HepG2 (cell line): Measurements from ENCODE around the gene PRELID1. TPM values are rescaled to one million over a fixed set of nuclear protein-coding genes. Genes with fewer than 3 reads are reported as not detected.

Source experiments
- ATAC-seq: fragments of 200-7000 bp; cut with Tn5 transposase; 3 replicates; pipeline ENCODE4 v1.9.1; 2020; ENCODE audit warnings: mild to moderate bottlenecking, moderate library complexity
- BruUV-seq: library from RNA; stranded (reverse); fragments of 400-500 nt; replicated peaks from 2 replicates; lab custom pipeline; 2021; lab: Mats Ljungman, UMichigan
- CTCF ChIA-PET: fragments of 300-600 bp; formaldehyde crosslinking; extraction: SDS; loops from one replicate; lab custom pipeline; 2021; ENCODE audit warnings: low total read pairs, inconsistent platforms, low intra/inter-chr PET ratio; lab: Yijun Ruan, JAX
- POLR2A ChIA-PET: fragments of 350-600 bp; sonication (Branson Sonifier 250); formaldehyde crosslinking; loops from one replicate; lab custom pipeline; 2020; ENCODE audit warnings: antibody characterized with exemption, inconsistent platforms; lab: Yijun Ruan, JAX
- DNase-seq: peaks from one replicate; pipeline ENCODE4 v3.0.0-alpha.2; 2015; ENCODE audit warnings: low spot score
- FAIRE-seq: peaks from 3 replicates; lab custom pipeline; 2011; peaks lifted over from hg19 to GRCh38; lab: Jason Lieb, UNC
- H2AFZ ChIP-seq: one replicate; pipeline ENCODE4 v1.6.1; 2011; ENCODE audit warnings: low read length, inconsistent platforms
- H3K27ac ChIP-seq: fragments of 300-600 bp; 3 replicates; pipeline ENCODE4 v1.8.0; 2011; ENCODE audit warnings: mixed run types, mild to moderate bottlenecking, mixed read lengths, low read length, inconsistent platforms; ENCODE audit not compliant: insufficient read depth; ENCODE audit errors: extremely low read length
- H3K27me3 ChIP-seq, 2 experiments: fragments of 200-600 bp in 1 of 2; 2 replicates in 1 of 2; 3 replicates in 1 of 2; pipeline versions ENCODE4 v1.6.0 to v1.8.0; 2011; ENCODE audit warnings: low read length in 2 of 2, mild to moderate bottlenecking in 2 of 2, moderate library complexity in 2 of 2, inconsistent platforms in 1 of 2; ENCODE audit not compliant: insufficient read depth in 2 of 2, control insufficient read depth in 1 of 2
- H3K36me3 ChIP-seq, 2 experiments: fragments of 200-600 bp in 1 of 2; replicated peaks in 1 of 2; 2 replicates in 1 of 2; 3 replicates in 1 of 2; pipeline versions ENCODE4 v1.5.1 to v1.8.0; 2011; ENCODE audit warnings: low read length in 2 of 2, inconsistent platforms in 1 of 2; ENCODE audit not compliant: insufficient read depth in 2 of 2, control insufficient read depth in 1 of 2
- H3K4me1 ChIP-seq: 2 replicates; pipeline ENCODE4 v1.5.1; 2012; ENCODE audit warnings: low read length, inconsistent platforms; ENCODE audit not compliant: insufficient read depth
- H3K4me2 ChIP-seq: 2 replicates; pipeline ENCODE4 v1.6.0; 2011; ENCODE audit warnings: low read depth, low read length, inconsistent platforms
- H3K4me3 ChIP-seq, 3 experiments: fragments of 200-600 bp in 1 of 3; sonication (generic), shearing (Covaris generic) in 1 of 3; replicated peaks in 1 of 3; 2 replicates each; pipeline ENCODE4 v1.5.1; 2011 to 2016; ENCODE audit warnings: low read length in 3 of 3, inconsistent platforms in 2 of 3, low read depth in 2 of 3, mild to moderate bottlenecking in 2 of 3, control low read depth in 1 of 3, mixed read lengths in 1 of 3; ENCODE audit not compliant: insufficient read depth in 1 of 3
- H3K79me2 ChIP-seq: one replicate; pipeline ENCODE4 v1.6.1; 2011; ENCODE audit warnings: low read length, inconsistent platforms; ENCODE audit not compliant: insufficient read depth
- H3K9ac ChIP-seq: 2 replicates; pipeline ENCODE4 v1.6.0; 2011; ENCODE audit warnings: mild to moderate bottlenecking, low read depth, low read length, inconsistent platforms; ENCODE audit not compliant: insufficient read depth
- H3K9me3 ChIP-seq: 2 replicates; pipeline ENCODE4 v1.5.1; 2012; ENCODE audit warnings: mild to moderate bottlenecking, low read length
- H4K20me1 ChIP-seq: 2 replicates; pipeline ENCODE4 v1.6.0; 2011; ENCODE audit warnings: inconsistent platforms, mild to moderate bottlenecking, low read length, moderate library complexity; ENCODE audit not compliant: insufficient read depth
- FLYWCH1 ChIP-seq: sonication (generic); formaldehyde crosslinking; IDR thresholded peaks from 2 replicates; pipeline ENCODE4 v1.8.1; 2023; ENCODE audit warnings: mild to moderate bottlenecking, missing genetic modification reagents
- ZNF274 ChIP-seq: sonication (generic); formaldehyde crosslinking; IDR thresholded peaks from 2 replicates; pipeline ENCODE4 v1.5.1; 2020; ENCODE audit warnings: mild to moderate bottlenecking, missing genetic modification reagents
- ZNF354B ChIP-seq: sonication (generic); formaldehyde crosslinking; IDR thresholded peaks from 2 replicates; pipeline ENCODE4 v1.8.0; 2022; ENCODE audit warnings: mild to moderate bottlenecking, missing genetic modification reagents
- ZNF382 ChIP-seq: sonication (generic); formaldehyde crosslinking; IDR thresholded peaks from 2 replicates; pipeline ENCODE4 v1.5.0; 2020; ENCODE audit warnings: missing genetic modification reagents, mild to moderate bottlenecking, borderline replicate concordance
- WGBS: methylation state at CpG from one replicate; pipeline ENCODE4 v1.1.6; 2017; ENCODE audit warnings: low lambda C conversion rate; 5-methylcytosine and 5-hydroxymethylcytosine counted together
- in situ Hi-C: cut with HindIII; loops from 2 replicates; pipeline ENCODE4 v1.10.0; 2017; ENCODE audit warnings: low pct_unique_long_range_greater_than_20kb; ENCODE audit not compliant: extremely low pct_ligation_motif_present
- intact Hi-C: fragments of 100-400 bp; cut with micrococcal nuclease; formaldehyde crosslinking; loops from one replicate; pipeline ENCODE4 v1.10.0; 2022; ENCODE audit not compliant: unreplicated experiment
- polyA plus RNA-seq, 8 experiments: library from polyadenylated mRNA; depleted of rRNA in 3 of 8; stranded (reverse) in 7 of 8; unstranded in 1 of 8; fragments of >200 nt; fragmentation: Illumina TruSeq in 4 of 8; extraction: Trizol in 4 of 8; gene quantifications; 2 replicates each; pipeline versions ENCODE4 v1.2.1 to v1.2.3, GENCODE V29; 2011 to 2016; ENCODE audit warnings: low read depth in 4 of 8, missing spikeins in 1 of 8, mixed read lengths in 1 of 8; ENCODE audit not compliant: insufficient read depth in 1 of 8
- total RNA-seq, 5 experiments: library from RNA; depleted of rRNA; stranded (reverse); fragments of >200 nt; fragmentation: Illumina TruSeq; extraction: Trizol; gene quantifications; 2 replicates each; pipeline ENCODE4 v1.2.3, GENCODE V29; 2016; ENCODE audit warnings: low read depth in 1 of 5
- TF ChIP-seq, protein P1 (sequence below): IDR thresholded peaks from 2 replicates; pipeline ENCODE4 v1.6.1; 2016; ENCODE audit warnings: mild to moderate bottlenecking
- TF ChIP-seq, protein P2 (sequence below): sonication (generic); formaldehyde crosslinking; IDR thresholded peaks from 2 replicates; pipeline ENCODE4 v1.5.0; 2020; ENCODE audit warnings: mild to moderate bottlenecking, missing genetic modification reagents, borderline replicate concordance
- TF ChIP-seq, protein P3 (sequence below): sonication (generic); formaldehyde crosslinking; IDR thresholded peaks from 2 replicates; pipeline ENCODE4 v1.8.1; 2023; ENCODE audit warnings: mild to moderate bottlenecking, moderate library complexity, missing genetic modification reagents

The PRELID1 gene
- total and polyA plus RNA-seq, 2 of the 13 experiments (the other 11 are each of a cell fraction or from before 2014, with no cell fraction given), result 250 to 271 TPM

DNA sequence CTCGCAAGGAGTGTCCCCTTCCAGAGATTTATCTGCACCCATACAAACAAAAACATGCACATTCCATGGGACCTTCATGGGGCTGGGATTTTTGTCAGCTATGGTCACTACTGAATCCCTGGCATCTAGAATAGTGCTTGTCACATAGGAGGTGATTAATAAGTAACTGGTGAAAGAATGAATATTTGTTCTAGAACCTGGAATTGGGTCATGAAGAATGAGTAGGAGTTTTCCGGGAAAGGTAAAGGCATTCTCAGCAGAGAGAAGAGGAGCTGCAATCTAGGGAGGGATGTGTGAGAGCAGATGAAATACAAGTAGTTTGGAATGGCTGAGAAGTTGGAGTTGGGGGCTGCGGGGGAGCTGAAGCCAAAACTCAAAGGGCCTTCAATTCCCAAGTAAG, 50.7 kb downstream of the PRELID1 start (continued):
- TF ChIP-seq, protein P1, sequence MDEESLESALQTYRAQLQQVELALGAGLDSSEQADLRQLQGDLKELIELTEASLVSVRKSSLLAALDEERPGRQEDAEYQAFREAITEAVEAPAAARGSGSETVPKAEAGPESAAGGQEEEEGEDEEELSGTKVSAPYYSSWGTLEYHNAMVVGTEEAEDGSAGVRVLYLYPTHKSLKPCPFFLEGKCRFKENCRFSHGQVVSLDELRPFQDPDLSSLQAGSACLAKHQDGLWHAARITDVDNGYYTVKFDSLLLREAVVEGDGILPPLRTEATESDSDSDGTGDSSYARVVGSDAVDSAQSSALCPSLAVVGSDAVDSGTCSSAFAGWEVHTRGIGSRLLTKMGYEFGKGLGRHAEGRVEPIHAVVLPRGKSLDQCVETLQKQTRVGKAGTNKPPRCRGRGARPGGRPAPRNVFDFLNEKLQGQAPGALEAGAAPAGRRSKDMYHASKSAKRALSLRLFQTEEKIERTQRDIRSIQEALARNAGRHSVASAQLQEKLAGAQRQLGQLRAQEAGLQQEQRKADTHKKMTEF, result peak; percentile 34; the same call in 1 of the 2 replicates
- TF ChIP-seq ZNF382 (CRISPR knock-in tag), result no peak
- TF ChIP-seq, all 625 proteins: peak for 39

DNA sequence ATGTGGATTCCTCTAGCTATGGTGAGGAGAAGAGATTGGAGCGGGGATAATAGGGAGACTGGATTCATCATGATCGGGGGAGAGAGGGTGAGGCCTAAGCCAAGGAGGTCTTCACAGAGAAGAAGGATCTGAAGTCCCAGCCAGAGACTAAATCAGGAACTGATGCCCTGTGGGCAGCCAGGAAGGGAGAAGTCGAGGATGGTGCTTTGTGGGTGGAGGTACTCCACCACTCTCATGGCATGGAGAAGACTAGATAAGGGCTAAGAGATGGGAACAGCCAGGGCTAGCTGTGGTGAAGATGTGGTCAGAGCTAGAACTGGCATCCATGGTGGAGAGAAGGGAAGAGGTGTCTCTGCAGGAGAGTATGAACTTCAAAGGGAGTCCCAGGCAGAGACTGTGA, 51.1 kb downstream of the PRELID1 start:
- H3K4me3 ChIP-seq, result peak overlapping the region in 2 of 3 experiments; percentile 8 to 33; a peak in 3 of 6 replicates
- H3K4me1 ChIP-seq, result peaks cover 88% of the 10 kb centered on the region
- POLR2A ChIA-PET, result interaction anchor here (0.6 to 6.8 kb wide), 17 partner anchors 9 to 268 kb away, joined by 3 to 84 read pairs (median 4); partner anchors contain the start of genes F12, FGFR4 and PDLIM7
- H2AFZ ChIP-seq, result no peak overlapping the region
- WGBS, result 59% methylated on average over 3 of the region's 3 CpGs
- H3K27ac ChIP-seq, result peak overlapping the region; percentile 60
- peak overlapping the region; percentile 75 for H3K4me2 ChIP-seq
- FAIRE-seq, result no peak
- no peak for DNase-seq
- H3K36me3 ChIP-seq, result no peaks in the 10 kb centered on the region; a peak in 1 of 5 replicates
- no peaks in the 10 kb centered on the region for H3K9me3 ChIP-seq
- H3K9ac ChIP-seq, result peak overlapping the region; percentile 45
- intact Hi-C loops, result no loop called here
- TF ChIP-seq ZNF274 (CRISPR knock-in tag) (no peak), ZNF354B (CRISPR knock-in tag) (0 out of 2 replicates have a peak, but pooled peaks have one; percentile 34), FLYWCH1 (CRISPR knock-in tag) (no peak)
- TF ChIP-seq, protein P2, sequence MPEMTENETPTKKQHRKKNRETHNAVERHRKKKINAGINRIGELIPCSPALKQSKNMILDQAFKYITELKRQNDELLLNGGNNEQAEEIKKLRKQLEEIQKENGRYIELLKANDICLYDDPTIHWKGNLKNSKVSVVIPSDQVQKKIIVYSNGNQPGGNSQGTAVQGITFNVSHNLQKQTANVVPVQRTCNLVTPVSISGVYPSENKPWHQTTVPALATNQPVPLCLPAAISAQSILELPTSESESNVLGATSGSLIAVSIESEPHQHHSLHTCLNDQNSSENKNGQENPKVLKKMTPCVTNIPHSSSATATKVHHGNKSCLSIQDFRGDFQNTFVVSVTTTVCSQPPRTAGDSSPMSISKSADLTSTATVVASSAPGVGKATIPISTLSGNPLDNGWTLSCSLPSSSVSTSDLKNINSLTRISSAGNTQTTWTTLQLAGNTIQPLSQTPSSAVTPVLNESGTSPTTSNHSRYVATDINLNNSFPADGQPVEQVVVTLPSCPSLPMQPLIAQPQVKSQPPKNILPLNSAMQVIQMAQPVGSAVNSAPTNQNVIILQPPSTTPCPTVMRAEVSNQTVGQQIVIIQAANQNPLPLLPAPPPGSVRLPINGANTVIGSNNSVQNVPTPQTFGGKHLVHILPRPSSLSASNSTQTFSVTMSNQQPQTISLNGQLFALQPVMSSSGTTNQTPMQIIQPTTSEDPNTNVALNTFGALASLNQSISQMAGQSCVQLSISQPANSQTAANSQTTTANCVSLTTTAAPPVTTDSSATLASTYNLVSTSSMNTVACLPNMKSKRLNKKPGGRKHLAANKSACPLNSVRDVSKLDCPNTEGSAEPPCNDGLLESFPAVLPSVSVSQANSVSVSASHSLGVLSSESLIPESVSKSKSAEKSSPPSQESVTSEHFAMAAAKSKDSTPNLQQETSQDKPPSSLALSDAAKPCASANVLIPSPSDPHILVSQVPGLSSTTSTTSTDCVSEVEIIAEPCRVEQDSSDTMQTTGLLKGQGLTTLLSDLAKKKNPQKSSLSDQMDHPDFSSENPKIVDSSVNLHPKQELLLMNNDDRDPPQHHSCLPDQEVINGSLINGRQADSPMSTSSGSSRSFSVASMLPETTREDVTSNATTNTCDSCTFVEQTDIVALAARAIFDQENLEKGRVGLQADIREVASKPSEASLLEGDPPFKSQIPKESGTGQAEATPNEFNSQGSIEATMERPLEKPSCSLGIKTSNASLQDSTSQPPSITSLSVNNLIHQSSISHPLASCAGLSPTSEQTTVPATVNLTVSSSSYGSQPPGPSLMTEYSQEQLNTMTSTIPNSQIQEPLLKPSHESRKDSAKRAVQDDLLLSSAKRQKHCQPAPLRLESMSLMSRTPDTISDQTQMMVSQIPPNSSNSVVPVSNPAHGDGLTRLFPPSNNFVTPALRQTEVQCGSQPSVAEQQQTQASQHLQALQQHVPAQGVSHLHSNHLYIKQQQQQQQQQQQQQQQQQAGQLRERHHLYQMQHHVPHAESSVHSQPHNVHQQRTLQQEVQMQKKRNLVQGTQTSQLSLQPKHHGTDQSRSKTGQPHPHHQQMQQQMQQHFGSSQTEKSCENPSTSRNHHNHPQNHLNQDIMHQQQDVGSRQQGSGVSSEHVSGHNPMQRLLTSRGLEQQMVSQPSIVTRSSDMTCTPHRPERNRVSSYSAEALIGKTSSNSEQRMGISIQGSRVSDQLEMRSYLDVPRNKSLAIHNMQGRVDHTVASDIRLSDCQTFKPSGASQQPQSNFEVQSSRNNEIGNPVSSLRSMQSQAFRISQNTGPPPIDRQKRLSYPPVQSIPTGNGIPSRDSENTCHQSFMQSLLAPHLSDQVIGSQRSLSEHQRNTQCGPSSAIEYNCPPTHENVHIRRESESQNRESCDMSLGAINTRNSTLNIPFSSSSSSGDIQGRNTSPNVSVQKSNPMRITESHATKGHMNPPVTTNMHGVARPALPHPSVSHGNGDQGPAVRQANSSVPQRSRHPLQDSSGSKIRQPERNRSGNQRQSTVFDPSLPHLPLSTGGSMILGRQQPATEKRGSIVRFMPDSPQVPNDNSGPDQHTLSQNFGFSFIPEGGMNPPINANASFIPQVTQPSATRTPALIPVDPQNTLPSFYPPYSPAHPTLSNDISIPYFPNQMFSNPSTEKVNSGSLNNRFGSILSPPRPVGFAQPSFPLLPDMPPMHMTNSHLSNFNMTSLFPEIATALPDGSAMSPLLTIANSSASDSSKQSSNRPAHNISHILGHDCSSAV (CRISPR knock-in tag), result no peak
- TF ChIP-seq, protein P3, sequence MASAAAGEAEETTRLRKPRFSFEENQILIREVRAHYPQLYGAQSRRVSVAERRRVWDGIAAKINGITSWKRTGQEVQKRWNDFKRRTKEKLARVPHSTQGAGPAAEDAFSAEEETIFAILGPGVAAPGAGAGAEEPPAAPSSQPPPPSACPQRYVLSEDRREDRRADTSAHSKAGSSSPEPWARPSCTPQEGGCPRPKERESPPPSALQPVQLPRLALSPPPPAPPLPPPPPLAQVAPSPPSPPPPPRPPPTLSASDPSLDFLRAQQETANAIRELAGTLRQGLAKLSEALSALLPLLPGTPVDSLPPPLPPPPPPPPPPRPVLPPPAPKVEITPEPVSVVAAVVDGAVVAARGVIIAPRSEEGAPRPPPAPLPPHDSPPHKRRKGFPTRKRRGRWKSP (CRISPR knock-in tag), result 0 out of 2 replicates have a peak, but pooled peaks have one; percentile 6
- H3K79me2 ChIP-seq, result peaks cover 17% of the 10 kb centered on the region
- CTCF ChIA-PET, result no interaction called here
- H3K27me3 ChIP-seq, result peaks cover 0 to under 1% of the 10 kb centered on the region in 2 experiments; a peak in 1 of 5 replicates
- no peaks in the 10 kb centered on the region for H4K20me1 ChIP-seq
- in situ Hi-C loops, result loop anchor here (25.0 kb wide), 1 partner anchor 817 kb away; the partner anchor contains the start of genes CDHR2 and RNF44
- BruUV-seq, result TSS peak; percentile 83
- no peak for ATAC-seq
